Heart left ventricle (tissue), 16 donors: ENCODE results near the gene SUGP2. TPM values are rescaled to one million over a fixed set of nuclear protein-coding genes. Genes with fewer than 3 reads are reported as not detected.
A peak's percentile ranks its signal among the peaks of the same experiment; 100 is the strongest.

ENCODE experiments used
- ATAC-seq, 4 donors: fragments of 200-7000 bp; cut with Tn5 transposase; one replicate each; pipeline ENCODE4 v1.9.1; 2020 to 2022; ENCODE audit warnings: moderate library complexity in 4 of 4, mild to moderate bottlenecking in 3 of 4, moderate number of reproducible peaks in 1 of 4
- DNase-seq, 5 donors: peaks; one replicate each; pipeline ENCODE4 v3.0.0-alpha.2; 2020
- H3K27ac ChIP-seq, 12 donors: fragments of 200-600 bp; sonication (generic) in 4 of 12; one replicate each; pipeline versions ENCODE4 v1.5.0 to v1.8.0; 2016 to 2022; ENCODE audit warnings: mild to moderate bottlenecking in 2 of 12
- H3K27me3 ChIP-seq, 9 donors: fragments of 200-600 bp; sonication (generic) in 2 of 9; one replicate each; pipeline versions ENCODE4 v1.5.1 to v1.8.0; 2016 to 2022; ENCODE audit warnings: mild to moderate bottlenecking in 3 of 9
- H3K36me3 ChIP-seq, 9 donors: fragments of 200-600 bp; sonication (generic) in 2 of 9; one replicate each; pipeline versions ENCODE4 v1.5.0 to v1.8.0; 2018 to 2022; ENCODE audit warnings: mild to moderate bottlenecking in 2 of 9
- H3K4me1 ChIP-seq, 12 donors: fragments of 200-600 bp; sonication (generic) in 4 of 12; one replicate each; pipeline versions ENCODE4 v1.5.0 to v1.8.0; 2016 to 2022; ENCODE audit warnings: mild to moderate bottlenecking in 3 of 12
- H3K4me3 ChIP-seq, 12 donors: fragments of 200-600 bp; sonication (generic) in 4 of 12; one replicate each; pipeline versions ENCODE4 v1.5.0 to v1.8.0; 2017 to 2022; ENCODE audit warnings: mild to moderate bottlenecking in 9 of 12, moderate library complexity in 4 of 12
- H3K9me3 ChIP-seq, 12 donors: fragments of 200-600 bp; sonication (generic) in 4 of 12; one replicate each; pipeline versions ENCODE4 v1.5.0 to v1.8.0; 2016 to 2022; ENCODE audit warnings: mild to moderate bottlenecking in 1 of 12
- POLR2A ChIP-seq, 2 donors: fragments of 450-650 bp; IDR thresholded peaks; one replicate each; pipeline ENCODE4 v1.6.1; 2017; ENCODE audit warnings: antibody characterized with exemption in 2 of 2, mild to moderate bottlenecking in 2 of 2, moderate library complexity in 2 of 2
- WGBS, 4 donors: extraction: QIAGEN DNeasy Blood & Tissue Kit in 2 of 4; methylation state at CpG; one replicate each; pipeline versions ENCODE4 v1.1.5 to v1.1.7; 2013 to 2018; 5-methylcytosine and 5-hydroxymethylcytosine counted together
- intact Hi-C, 10 donors: fragments of 100-400 bp; cut with DNase I; formaldehyde crosslinking; loops; one replicate each; pipeline versions ENCODE4 v1.11.1 to v1.14.2; 2022
- polyA plus RNA-seq, 2 donors: library from polyadenylated mRNA; stranded (reverse); fragments of 200-250 nt; gene quantifications; one replicate each; pipeline ENCODE4 v1.2.3, GENCODE V29; 2013
- total RNA-seq, 9 donors: library from RNA; depleted of rRNA in 2 of 9; stranded (reverse); fragments of >200 nt in 2 of 9; fragmentation: NEBNext Ultra II Directional in 3 of 9; extraction: Animal tissue kit (Norgen Biotek cat#: 25700) in 3 of 9; gene quantifications; one replicate each; pipeline versions ENCODE4 v1.1.0 to v1.2.4, GENCODE V29; 2016 to 2023
- TF ChIP-seq, protein P1 (sequence below), 12 donors: fragments of 200-600 bp; sonication (generic) in 4 of 12; IDR thresholded peaks; one replicate each; pipeline versions ENCODE4 v1.5.0 to v1.8.0; 2018 to 2022; ENCODE audit warnings: antibody characterized with exemption in 12 of 12, mild to moderate bottlenecking in 5 of 12
- donor health status: ischemic (EF 13 %, LVEDD 7.1; RV severe dilation, severe dysfunction).
- donor health status: healthy with polysubstance abuse.
- donor health status: DM: no; HTN: yes; CAD: no.
- donor health status: DM: no; HTN: no; CAD: no.
- donor health status: ischemic (EF 25% LVEDD 6.9; RV normal size, moderate dysfunction).
- donor health status: ischemic (EF 25% LVEDD 5.7; RV mildly dilated, moderate dysfunction).
- donor health status: healthy.
- donor health status: DM: yes; HTN: yes; CAD: no.
- donor health status: ischemic (EF 35%, LVEDD 5.7; RV mildly dilated, moderate dysfunction).
- donor health status: nonischemic (EF 11% LVEDD 7.7; RV severe dilation, severe dysfunction).
- donor health status: DM: yes; HTN: yes; CAD: no.
- donor health status: PGD.
- donor health status: ischemic (EF 29% LVEDD 5.4; RV normal size, mild dysfunction).
- donor health status: nonischemic (EF 23%, LVEDD 6.1; RV moderate dilation, normal function).

SUGP2 gene
- total and polyA plus RNA-seq, 11 donors = 36.1 to 76.5 (median 56.6) TPM

DNA sequence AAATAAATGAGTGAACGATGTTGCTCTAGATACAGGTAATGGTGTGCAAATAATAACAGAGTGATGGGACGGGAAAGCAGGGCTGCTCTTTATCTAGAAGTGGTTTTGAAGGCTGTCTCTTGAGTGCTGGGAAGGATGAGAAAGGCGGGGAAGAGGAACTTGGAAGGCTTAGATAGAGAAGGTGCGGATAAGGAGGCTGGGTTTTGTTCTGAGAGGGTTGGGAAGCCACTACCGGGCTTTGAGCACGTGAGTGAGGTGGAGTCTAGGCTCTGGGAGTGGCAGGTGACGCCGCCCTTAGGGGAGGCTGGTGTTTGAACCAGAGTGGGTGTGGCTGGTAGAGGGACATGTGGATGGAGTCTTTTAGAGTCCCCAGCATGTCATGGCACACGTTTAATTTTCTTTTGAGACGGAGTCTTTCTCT lies 897 bp upstream of the SUGP2 start:
- Histone ChIP-seq H3K4me3 (peak overlapping the region; percentile 59 to 97 (median 84)), H3K27me3 (no peaks in the 10 kb centered on the region), H3K9me3 (no peaks in the 10 kb centered on the region), H3K4me1 (peaks cover 0 to 36% (median 22%) of the 10 kb centered on the region in 12 donors), H3K27ac (peak overlapping the region in 10 of 12 donors; percentile 91 to 100 (median 98)), H3K36me3 (peaks cover 0 to 29% (median 17%) of the 10 kb centered on the region in 9 donors)
- TF ChIP-seq, protein P1, sequence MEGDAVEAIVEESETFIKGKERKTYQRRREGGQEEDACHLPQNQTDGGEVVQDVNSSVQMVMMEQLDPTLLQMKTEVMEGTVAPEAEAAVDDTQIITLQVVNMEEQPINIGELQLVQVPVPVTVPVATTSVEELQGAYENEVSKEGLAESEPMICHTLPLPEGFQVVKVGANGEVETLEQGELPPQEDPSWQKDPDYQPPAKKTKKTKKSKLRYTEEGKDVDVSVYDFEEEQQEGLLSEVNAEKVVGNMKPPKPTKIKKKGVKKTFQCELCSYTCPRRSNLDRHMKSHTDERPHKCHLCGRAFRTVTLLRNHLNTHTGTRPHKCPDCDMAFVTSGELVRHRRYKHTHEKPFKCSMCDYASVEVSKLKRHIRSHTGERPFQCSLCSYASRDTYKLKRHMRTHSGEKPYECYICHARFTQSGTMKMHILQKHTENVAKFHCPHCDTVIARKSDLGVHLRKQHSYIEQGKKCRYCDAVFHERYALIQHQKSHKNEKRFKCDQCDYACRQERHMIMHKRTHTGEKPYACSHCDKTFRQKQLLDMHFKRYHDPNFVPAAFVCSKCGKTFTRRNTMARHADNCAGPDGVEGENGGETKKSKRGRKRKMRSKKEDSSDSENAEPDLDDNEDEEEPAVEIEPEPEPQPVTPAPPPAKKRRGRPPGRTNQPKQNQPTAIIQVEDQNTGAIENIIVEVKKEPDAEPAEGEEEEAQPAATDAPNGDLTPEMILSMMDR (IDR thresholded peaks at IDR 0.05) = no peak
- no peak for TF ChIP-seq POLR2A (IDR thresholded peaks at IDR 0.05)
- DNase-seq (peak in 1 of 5 donors; percentile 52), ATAC-seq (peak in 2 of 4 donors; percentile 24 to 28)
- intact Hi-C loops = no loop called here
- 8 to 12% (median 9%) methylated on average over 10 of the region's 10 CpGs for WGBS, 4 donors

DNA sequence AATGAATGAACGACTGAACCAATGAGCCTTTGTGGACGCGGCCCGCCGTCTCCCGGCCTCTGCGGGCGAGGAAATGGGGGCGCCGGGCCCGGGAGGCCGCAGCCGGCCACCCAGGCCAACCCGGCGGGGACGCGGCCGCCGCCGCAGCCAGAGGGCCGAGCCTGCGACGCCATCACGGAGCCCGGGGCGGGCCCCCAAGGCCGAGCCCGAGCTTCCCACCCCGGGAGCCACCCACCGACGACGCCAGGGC lies 216 bp downstream of the SUGP2 start:
- WGBS, 4 donors = 0% methylated on average over 13 to 32 of the region's 32 CpGs
- no peak for ATAC-seq
- intact Hi-C loops = loop anchor here in 2 of 10 donors (1.0 to 2.0 kb wide), 2 partner anchors 30 to 106 kb away; partner anchors contain the start of gene SLC25A42 (in 2 of the 2)

DNA sequence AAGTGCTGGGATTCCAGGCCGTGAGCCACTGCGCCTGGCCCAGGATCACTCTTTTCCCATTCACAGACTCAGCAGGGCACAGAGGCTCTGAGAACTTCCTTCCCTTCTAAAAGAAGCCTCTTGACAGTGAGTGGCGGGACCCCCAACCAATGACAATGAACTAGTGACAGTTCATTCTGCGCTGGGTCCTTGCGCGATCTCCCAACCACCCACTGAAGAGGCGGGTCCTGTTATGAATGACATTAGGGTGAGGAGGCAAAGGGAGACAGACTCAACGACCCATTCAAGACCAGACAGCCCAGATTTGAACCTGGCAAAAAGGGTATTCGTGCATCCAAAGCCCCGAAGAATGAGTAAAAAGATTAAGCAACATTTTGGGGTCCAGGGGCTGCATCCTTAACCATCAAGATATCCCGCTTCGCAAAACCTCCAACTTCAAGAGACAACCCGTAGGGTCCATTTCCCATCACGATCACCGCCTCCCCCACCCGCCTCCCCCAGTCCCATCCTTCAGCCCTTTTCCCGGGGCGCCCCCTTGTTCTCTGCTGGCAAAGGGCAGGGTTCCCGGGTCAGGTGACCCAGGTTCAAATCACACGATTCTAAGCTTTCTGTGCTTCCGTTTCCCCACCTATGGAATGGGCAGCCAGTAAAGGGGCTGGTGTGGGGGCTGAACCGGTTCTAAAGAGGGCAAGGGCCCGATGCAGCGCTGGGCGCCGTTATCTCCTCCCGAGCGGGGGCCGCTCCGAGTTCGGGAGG lies 719 bp downstream of the SUGP2 start:
- peak overlapping the region; percentile 91 to 100 (median 98) for H3K27ac ChIP-seq
- no peaks in the 10 kb centered on the region for H3K27me3 ChIP-seq
- WGBS, 4 donors = 0 to 1% (median 1%) methylated on average over 21 to 31 of the region's 31 CpGs
- ATAC-seq (peak; percentile 83 to 93 (median 89)), DNase-seq (peak; percentile 89 to 97 (median 96))
- no peak for TF ChIP-seq POLR2A (IDR thresholded peaks at IDR 0.05)
- peak overlapping the region; percentile 59 to 97 (median 84) for H3K4me3 ChIP-seq
- H3K36me3 ChIP-seq = peaks cover 0 to 36% (median 32%) of the 10 kb centered on the region in 9 donors
- intact Hi-C loops = loop anchor here in 2 of 10 donors (1.0 to 2.0 kb wide), 2 partner anchors 30 to 107 kb away; partner anchors contain the start of gene SLC25A42 (in 2 of the 2)
- no peaks in the 10 kb centered on the region for H3K9me3 ChIP-seq
- H3K4me1 ChIP-seq = peaks cover 0 to 36% (median 22%) of the 10 kb centered on the region in 12 donors

More for the DNA sequence above, 216 bp downstream of the SUGP2 start:
- H3K27ac ChIP-seq = peak overlapping the region; percentile 91 to 100 (median 98)
- no peaks in the 10 kb centered on the region for H3K27me3 ChIP-seq
- H3K4me1 ChIP-seq = peaks cover 0 to 36% (median 22%) of the 10 kb centered on the region in 12 donors
- TF ChIP-seq, protein P1 (IDR thresholded peaks at IDR 0.05) = no peak
- TF ChIP-seq POLR2A (IDR thresholded peaks at IDR 0.05) = no peak
- H3K36me3 ChIP-seq = peaks cover 0 to 35% (median 27%) of the 10 kb centered on the region in 9 donors
- H3K9me3 ChIP-seq = no peaks in the 10 kb centered on the region
- no peak for DNase-seq
- H3K4me3 ChIP-seq = peak overlapping the region; percentile 59 to 97 (median 84)

DNA sequence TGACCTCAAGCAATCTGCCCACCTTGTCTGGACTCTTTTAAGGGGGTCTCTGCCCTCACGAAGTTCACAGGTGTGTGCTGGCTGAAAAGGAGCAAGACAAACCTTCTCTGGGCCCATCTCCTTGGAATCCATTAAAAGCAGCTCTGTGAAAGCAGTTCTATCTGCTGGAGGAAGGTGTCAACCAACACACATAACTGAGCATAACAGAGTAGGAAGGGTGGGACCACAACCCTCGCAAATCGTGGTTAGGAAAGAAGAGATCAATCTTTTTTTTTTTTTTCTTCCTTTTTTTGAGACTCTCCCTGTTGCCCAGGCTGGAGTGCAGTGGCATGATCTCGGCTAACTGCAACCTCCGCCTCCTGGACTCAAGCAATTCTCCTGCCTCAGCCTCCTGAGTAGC lies 1.4 kb downstream of the SUGP2 start:
- WGBS, 4 donors = 57 to 68% (median 65%) methylated on average over 5 of the region's 5 CpGs
- no peak for ATAC-seq

More for the DNA sequence above, 1.4 kb downstream of the SUGP2 start:
- DNase-seq = no peak
- Histone ChIP-seq H3K9me3 (no peaks in the 10 kb centered on the region), H3K4me3 (peak overlapping the region in 10 of 12 donors; percentile 64 to 97 (median 84)), H3K4me1 (peaks cover 0 to 36% (median 23%) of the 10 kb centered on the region in 12 donors), H3K27ac (peak overlapping the region in 11 of 12 donors; percentile 9 to 100 (median 98)), H3K27me3 (no peaks in the 10 kb centered on the region), H3K36me3 (peaks cover 0 to 41% (median 39%) of the 10 kb centered on the region in 9 donors)
- TF ChIP-seq, protein P1 (IDR thresholded peaks at IDR 0.05) = no peak
- no peak for TF ChIP-seq POLR2A (IDR thresholded peaks at IDR 0.05)
- intact Hi-C loops = loop anchor here in 2 of 10 donors (2.0 kb wide), 1 partner anchor 31 kb away; the partner anchor contains the start of gene SLC25A42 (in 2 of the 2)
